GM12891 (cell line): ENCODE data around the gene ADAMTSL3.
"Not testable (repeated sequence)": the region's sequence is repeated elsewhere in the genome, so short reads cannot be mapped to it uniquely, and the experiment has no call there.

Source experiments
- POLR2A ChIP-seq: IDR thresholded peaks from 2 replicates; pipeline ENCODE4 v1.6.1; 2011; ENCODE audit warnings: low read depth, low read length, control low read depth
- POLR2AphosphoS5 ChIP-seq: IDR thresholded peaks from 2 replicates; pipeline ENCODE4 v1.6.1; 2011; ENCODE audit warnings: low read depth, low read length, control low read depth
- TAF1 ChIP-seq: IDR thresholded peaks from 2 replicates; pipeline ENCODE4 v1.6.1; 2011; ENCODE audit warnings: low read depth, low read length, control low read depth

DNA sequence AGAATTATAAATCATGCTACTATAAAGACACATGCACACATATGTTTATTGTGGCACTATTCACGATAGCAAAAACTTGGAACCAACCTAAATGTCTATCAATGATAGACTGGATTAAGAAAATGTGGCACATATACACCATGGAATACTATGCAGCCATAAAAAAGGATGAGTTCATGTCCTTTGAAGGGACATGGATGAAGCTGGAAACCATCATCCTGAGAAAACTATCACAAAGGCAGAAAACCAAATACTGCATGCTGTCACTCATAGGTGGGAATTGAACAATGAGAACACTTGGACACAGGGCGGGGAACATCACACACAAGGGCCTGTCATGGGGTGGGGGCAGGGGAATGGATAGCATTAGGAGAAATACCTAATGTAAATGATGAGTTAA is 424.1 kb downstream of the ADAMTSL3 start:
- TF ChIP-seq TAF1, POLR2AphosphoS5, POLR2A: not testable (repeated sequence)
